GM15510 (cell line): ENCODE results near the gene ABCC5.

Experiments
- POLR2A ChIP-seq: IDR thresholded peaks from 3 replicates; pipeline ENCODE4 v1.6.1; 2011; ENCODE audit warnings: borderline replicate concordance; ENCODE audit not compliant: insufficient read length; ENCODE audit errors: extremely low read depth

Gene ABCC5

DNA sequence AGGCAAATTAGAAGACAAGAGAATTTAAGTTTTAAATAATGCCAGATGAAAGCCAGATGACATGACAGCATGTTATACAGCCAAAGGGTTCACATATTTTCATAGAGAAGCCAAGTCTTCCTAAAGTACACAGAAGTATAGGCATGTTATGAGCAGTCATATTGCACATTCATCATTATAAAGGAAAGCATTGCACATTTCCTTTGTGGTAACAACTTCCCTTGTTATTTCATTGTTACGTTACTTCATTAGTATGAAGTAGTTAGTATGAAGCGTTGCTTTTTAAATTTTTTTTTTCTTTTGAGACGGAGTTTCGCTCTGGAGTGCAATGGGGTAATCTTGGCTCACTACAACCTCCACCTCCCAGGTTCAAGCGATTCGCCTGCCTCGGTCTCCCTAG lies 4.6 kb upstream of the ABCC5 start:
- TF ChIP-seq POLR2A = no peak

DNA sequence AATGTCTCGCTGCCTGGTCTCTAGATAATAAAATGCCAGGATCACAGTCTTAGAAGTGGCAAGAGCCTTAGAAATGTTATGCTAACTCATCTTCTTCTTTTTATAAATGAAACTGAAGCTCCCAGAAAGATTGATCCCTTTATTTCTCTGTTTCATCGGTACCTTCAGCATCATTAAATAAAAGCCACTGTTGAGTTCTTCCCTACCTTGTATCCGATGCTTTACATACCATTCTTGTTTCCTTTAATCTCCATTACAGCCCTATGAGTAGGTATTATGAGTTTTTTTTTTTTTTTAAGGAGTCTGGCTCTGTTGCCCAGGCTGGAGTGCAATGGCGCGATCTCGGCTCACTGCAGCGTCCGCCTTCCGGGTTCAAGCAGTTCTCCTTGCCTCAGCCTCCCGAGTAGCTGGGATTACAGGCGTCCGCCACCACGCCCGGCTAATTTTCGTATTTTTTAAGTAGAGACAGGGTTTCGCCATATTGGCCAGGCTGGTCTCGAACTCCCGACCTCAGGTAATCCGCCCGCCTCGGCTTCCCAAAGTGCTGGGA lies 815 bp upstream of the ABCC5 start:
- no peak for TF ChIP-seq POLR2A

DNA sequence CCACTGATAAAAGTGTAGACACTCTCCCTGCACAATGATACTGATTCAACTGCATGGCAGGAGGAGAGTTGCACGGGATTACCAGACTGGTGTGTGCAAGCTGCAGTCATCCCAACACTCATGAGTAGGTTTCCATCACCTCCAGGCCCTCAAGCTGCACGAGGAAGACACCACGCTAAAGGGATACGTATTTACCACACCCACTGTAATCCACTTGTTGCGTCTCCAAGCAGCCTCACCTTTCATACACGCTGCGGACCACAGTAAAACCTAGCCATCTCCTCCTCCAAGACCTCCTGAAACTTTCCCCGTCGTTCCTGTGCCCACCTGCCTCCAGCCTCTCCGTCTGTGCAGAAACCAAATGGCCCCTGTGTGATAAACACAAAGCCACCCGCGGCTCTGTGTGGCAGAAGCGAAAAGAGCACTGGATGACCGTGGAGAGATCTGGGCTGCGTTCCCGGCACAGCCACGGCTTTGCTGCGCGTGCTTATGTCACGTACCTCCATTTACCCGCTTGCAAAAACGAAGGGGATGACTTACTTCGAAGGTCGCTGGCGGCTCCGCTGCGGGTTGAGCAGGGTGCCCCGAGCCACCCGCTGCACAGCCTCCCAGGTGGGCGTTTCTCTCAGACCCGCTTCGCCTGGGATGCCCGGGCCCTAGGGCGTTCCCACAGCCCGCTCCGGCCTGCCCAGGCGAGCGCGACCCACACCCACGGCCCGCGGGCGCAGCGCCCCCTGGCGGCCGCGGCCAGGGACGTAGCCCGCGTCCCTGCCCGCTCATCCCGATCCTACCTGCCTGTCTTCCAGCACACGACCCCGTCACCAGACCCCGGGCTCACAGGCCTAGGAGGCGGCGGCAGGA lies 643 bp downstream of the ABCC5 start:
- no peak for TF ChIP-seq POLR2A

DNA sequence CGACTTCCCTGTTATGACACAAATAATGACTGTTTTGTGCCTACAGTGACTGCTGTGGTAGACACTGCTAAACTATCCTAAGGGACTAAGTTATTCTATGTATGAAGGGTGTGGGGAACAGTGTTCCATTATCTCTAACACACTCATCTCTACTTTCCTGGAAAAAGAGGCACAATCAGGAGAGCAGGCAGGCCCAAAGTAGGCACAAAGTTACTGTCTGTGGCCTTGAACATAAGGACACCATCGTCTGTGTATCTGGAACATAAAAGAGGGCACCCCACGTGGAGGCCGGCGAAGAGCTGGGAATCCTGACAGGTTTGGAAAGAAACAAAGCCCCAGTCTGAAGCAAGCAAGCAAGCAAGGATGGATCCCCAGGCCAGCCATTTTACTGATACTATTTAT lies 1.5 kb downstream of the ABCC5 start:
- no peak for TF ChIP-seq POLR2A

DNA sequence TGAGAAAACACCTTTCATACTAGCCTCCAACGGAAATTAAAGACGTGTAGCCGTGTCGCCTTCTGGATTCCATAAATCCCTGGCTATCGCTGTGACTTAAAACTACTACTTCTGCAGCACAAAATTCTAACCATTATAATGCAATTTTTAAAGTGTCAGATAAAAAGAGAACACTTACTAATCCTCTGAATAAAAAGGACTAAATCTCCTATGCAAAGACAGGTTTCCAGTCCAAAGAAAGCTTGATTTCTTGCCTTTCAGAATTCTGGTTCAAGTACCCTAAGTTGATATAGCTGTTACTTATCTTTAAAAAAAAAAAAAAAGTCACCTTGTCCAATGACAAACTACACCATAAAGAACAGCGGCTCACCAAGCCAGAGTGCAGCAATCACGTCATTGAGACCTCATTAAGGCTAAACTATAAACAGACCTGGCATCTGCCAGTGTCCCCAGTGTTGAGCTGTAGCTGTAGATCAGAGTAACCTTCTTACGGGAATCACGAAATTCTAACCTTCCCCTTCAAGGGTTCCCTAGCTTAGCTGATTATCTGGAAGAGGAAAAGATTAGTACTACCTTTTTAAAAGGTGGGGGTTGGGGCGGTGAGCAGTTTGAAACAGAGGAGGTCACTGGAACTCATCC lies 2.2 kb downstream of the ABCC5 start:
- TF ChIP-seq POLR2A = no peak

GRCh38 chr3:184011937-184012889 lies 5.5 kb downstream of the ABCC5 start:
- TF ChIP-seq POLR2A = no peak

DNA sequence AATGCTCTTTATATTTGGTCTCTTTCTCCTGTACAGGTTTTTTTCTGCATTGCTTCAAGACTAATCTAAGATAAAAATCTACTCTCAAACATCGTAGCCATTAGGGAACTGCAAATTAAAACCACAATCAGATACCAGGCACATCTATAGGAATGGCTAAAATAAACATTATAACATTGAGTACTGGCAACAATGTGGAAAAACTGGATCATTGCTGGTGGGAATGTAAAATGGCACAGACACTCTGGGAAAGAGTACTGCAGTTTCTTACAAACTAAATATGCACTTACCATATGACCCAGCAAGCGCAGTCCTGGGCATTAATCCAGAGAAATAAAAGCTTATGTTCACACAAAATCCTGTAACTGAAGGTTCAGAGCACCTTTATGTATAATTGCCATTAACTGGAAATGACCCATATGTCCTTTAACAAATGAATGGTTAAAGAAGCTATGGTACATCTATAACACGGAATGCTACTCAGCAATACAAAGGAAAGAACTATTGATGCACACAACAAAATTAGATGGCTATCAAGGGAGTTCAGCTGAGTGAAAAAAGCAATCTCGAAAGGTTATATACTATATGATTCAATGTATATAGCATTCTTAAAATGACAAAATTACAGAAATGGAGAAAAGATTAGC lies 6.3 kb downstream of the ABCC5 start:
- TF ChIP-seq POLR2A = no peak

DNA sequence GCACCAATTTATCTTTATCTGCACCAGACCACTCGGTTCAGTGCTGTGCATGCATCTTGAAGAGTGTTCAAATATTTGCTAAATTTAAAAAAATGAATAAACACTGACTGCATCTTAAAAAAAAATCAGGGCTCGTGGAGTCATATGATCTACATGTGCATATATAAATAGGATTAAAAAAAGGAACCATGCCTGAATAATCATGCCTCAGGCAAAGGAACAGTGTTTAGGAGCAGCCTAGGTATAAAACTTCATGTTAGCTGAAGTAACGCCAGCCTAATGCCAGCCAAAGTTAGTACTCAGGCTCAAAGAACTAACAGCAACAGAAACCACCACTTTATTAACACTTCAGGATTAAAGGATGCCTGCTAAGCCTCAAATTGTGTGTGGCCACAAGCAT lies 9.5 kb downstream of the ABCC5 start:
- TF ChIP-seq POLR2A = no peak

GRCh38 chr3:184005941-184006507 lies 11.7 kb downstream of the ABCC5 start:
- TF ChIP-seq POLR2A = no peak

DNA sequence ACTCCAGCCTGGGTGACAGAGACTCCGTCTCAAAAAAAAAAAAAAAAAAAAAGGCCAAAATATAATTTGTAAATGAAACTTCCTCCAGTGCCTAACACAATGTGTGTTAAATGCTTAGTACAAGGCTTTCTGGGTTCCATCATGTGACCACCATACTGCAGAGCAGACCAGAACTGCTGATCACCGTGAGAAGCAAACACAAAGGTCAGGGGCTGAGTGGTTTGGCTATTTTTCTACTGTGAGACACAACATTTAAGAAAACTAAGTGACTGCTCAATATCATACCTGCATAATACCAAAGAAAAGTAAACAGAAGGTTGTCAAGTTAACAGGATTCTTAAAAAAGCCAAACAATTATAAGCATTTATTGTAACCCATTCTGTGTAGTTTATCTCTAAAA lies 13.2 kb downstream of the ABCC5 start:
- no peak for TF ChIP-seq POLR2A

- no peak for TF ChIP-seq POLR2A
Measured at GRCh38 chr3:184003187-184003967, 14.3 kb downstream of the ABCC5 start.

GRCh38 chr3:184002469-184002868 lies 15.2 kb downstream of the ABCC5 start:
- no peak for TF ChIP-seq POLR2A

GRCh38 chr3:184001761-184002160 lies 15.9 kb downstream of the ABCC5 start:
- TF ChIP-seq POLR2A = no peak
